Measurements from ENCODE around the gene ST8SIA6. TPM values are rescaled to one million over a fixed set of nuclear protein-coding genes. Genes with fewer than 3 reads are reported as not detected.
A peak's percentile ranks its signal among the peaks of the same experiment; 100 is the strongest.

ST8SIA6 gene
- total and polyA plus RNA-seq, 9 of the 15 experiments (the other 6 are each of a cell fraction or from before 2014, with no cell fraction given) = 0.69 to 6.7 (median 5.0) TPM

- TF ChIP-seq, protein P1, sequence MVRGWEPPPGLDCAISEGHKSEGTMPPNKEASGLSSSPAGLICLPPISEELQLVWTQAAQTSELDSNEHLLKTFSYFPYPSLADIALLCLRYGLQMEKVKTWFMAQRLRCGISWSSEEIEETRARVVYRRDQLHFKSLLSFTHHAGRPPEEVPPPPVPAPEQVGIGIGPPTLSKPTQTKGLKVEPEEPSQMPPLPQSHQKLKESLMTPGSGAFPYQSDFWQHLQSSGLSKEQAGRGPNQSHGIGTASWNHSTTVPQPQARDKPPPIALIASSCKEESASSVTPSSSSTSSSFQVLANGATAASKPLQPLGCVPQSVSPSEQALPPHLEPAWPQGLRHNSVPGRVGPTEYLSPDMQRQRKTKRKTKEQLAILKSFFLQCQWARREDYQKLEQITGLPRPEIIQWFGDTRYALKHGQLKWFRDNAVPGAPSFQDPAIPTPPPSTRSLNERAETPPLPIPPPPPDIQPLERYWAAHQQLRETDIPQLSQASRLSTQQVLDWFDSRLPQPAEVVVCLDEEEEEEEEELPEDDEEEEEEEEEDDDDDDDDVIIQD (CRISPR knock-in tag; IDR thresholded peaks at IDR 0.05) = no peak
Observed at GRCh38 chr10:17454161-17455014, at the start of gene ST8SIA6 (continued).

DNA sequence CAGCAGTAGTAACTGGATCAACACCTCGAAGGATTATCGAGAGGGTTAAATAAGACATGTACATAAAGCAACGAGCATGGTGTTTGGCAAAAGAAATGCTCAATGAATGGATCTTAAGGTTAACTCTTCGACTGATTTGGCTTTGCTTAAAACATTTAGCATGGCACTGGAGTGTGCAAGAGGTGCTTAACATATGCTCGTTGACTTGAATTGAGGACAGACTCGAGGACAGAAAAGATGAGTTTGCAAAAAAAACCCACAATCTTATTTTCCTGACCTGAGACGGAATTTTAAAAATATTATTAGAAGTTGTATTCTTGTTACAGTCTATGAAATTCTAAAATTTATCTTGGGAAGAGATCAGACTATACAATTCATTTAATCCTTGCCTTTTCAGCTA is 49.4 kb upstream of the ST8SIA6 start:
- no peaks in the 10 kb centered on the region for H3K9me1 ChIP-seq (ENCODE audit: control insufficient read depth, insufficient read depth, low read length)
- ATAC-seq = peak; percentile 13; the same call in 1 of the 3 replicates
- peaks cover 10 to 43% of the 10 kb centered on the region in 2 experiments for H3K4me1 ChIP-seq (replicated peaks in 1 of 2; ENCODE audit: control insufficient read depth in 2 of 2, insufficient read depth in 2 of 2, low read length in 2 of 2)
- H3K9me3 ChIP-seq (replicated peaks; ENCODE audit: control insufficient read depth, insufficient read depth, low read depth, low read length) = 0 out of 2 replicates have a peak, but pooled peaks cover 2% of the 10 kb centered on the region
- H3K36me3 ChIP-seq (ENCODE audit: control insufficient read depth, insufficient read depth, low read length) = peaks cover 11% of the 10 kb centered on the region; the same call in 2 of the 3 replicates
- peak overlapping the region in 1 of 2 experiments; percentile 44; a peak in 2 of 4 replicates for H3K9ac ChIP-seq (ENCODE audit: insufficient read depth in 1 of 2, low read depth in 2 of 2, low read length in 2 of 2)
- H2AFZ ChIP-seq (ENCODE audit: low read depth, low read length) = peak overlapping the region; percentile 64
- no peaks in the 10 kb centered on the region for H3K27me3 ChIP-seq (ENCODE audit: control insufficient read depth in 2 of 2, insufficient read depth in 2 of 2, low read length in 2 of 2)
- intact Hi-C loops (cut with micrococcal nuclease) = no loop called here
- no TSS peak for BruUV-seq (replicated peaks)
- peak overlapping the region; percentile 47; the same call in 1 of the 3 replicates for H3K27ac ChIP-seq (ENCODE audit: extremely low read depth, low read depth, low read length)
- no peak overlapping the region for H3K4me3 ChIP-seq
- no peaks in the 10 kb centered on the region for H4K20me1 ChIP-seq (replicated peaks; ENCODE audit: control insufficient read depth, insufficient read depth, low read length)
- peak in 1 of 4 experiments; percentile 23 for DNase-seq (ENCODE audit: extremely low read depth in 1 of 4, low spot score in 3 of 4)
- H3K4me2 ChIP-seq (ENCODE audit: insufficient read depth, low read length) = 0 out of 2 replicates have a peak overlapping the region, but pooled peaks have one; percentile 16
- peaks cover 15% of the 10 kb centered on the region; the same call in 2 of the 3 replicates for H3K79me2 ChIP-seq (ENCODE audit: control insufficient read depth, insufficient read depth, low read length)
- in situ Hi-C loops (cut with MboI) = no loop called here
- ChIA-PET POLR2A (interaction anchor here (1.2 to 1.5 kb wide), 2 partner anchors 13 to 52 kb away, joined by 5 read pairs; no protein-coding TSS in a partner anchor), CTCF (ENCODE audit: low intra/inter-chr PET ratio) (no interaction called here)
- 20% methylated on average over 7 of the region's 7 CpGs for WGBS (ENCODE audit: insufficient coverage, low coverage, missing lambda C conversion rate)
- FAIRE-seq = no peak
- TF ChIP-seq PYGO2 (tag; IDR thresholded peaks at IDR 0.05) = no peak
- TF ChIP-seq, protein P2, sequence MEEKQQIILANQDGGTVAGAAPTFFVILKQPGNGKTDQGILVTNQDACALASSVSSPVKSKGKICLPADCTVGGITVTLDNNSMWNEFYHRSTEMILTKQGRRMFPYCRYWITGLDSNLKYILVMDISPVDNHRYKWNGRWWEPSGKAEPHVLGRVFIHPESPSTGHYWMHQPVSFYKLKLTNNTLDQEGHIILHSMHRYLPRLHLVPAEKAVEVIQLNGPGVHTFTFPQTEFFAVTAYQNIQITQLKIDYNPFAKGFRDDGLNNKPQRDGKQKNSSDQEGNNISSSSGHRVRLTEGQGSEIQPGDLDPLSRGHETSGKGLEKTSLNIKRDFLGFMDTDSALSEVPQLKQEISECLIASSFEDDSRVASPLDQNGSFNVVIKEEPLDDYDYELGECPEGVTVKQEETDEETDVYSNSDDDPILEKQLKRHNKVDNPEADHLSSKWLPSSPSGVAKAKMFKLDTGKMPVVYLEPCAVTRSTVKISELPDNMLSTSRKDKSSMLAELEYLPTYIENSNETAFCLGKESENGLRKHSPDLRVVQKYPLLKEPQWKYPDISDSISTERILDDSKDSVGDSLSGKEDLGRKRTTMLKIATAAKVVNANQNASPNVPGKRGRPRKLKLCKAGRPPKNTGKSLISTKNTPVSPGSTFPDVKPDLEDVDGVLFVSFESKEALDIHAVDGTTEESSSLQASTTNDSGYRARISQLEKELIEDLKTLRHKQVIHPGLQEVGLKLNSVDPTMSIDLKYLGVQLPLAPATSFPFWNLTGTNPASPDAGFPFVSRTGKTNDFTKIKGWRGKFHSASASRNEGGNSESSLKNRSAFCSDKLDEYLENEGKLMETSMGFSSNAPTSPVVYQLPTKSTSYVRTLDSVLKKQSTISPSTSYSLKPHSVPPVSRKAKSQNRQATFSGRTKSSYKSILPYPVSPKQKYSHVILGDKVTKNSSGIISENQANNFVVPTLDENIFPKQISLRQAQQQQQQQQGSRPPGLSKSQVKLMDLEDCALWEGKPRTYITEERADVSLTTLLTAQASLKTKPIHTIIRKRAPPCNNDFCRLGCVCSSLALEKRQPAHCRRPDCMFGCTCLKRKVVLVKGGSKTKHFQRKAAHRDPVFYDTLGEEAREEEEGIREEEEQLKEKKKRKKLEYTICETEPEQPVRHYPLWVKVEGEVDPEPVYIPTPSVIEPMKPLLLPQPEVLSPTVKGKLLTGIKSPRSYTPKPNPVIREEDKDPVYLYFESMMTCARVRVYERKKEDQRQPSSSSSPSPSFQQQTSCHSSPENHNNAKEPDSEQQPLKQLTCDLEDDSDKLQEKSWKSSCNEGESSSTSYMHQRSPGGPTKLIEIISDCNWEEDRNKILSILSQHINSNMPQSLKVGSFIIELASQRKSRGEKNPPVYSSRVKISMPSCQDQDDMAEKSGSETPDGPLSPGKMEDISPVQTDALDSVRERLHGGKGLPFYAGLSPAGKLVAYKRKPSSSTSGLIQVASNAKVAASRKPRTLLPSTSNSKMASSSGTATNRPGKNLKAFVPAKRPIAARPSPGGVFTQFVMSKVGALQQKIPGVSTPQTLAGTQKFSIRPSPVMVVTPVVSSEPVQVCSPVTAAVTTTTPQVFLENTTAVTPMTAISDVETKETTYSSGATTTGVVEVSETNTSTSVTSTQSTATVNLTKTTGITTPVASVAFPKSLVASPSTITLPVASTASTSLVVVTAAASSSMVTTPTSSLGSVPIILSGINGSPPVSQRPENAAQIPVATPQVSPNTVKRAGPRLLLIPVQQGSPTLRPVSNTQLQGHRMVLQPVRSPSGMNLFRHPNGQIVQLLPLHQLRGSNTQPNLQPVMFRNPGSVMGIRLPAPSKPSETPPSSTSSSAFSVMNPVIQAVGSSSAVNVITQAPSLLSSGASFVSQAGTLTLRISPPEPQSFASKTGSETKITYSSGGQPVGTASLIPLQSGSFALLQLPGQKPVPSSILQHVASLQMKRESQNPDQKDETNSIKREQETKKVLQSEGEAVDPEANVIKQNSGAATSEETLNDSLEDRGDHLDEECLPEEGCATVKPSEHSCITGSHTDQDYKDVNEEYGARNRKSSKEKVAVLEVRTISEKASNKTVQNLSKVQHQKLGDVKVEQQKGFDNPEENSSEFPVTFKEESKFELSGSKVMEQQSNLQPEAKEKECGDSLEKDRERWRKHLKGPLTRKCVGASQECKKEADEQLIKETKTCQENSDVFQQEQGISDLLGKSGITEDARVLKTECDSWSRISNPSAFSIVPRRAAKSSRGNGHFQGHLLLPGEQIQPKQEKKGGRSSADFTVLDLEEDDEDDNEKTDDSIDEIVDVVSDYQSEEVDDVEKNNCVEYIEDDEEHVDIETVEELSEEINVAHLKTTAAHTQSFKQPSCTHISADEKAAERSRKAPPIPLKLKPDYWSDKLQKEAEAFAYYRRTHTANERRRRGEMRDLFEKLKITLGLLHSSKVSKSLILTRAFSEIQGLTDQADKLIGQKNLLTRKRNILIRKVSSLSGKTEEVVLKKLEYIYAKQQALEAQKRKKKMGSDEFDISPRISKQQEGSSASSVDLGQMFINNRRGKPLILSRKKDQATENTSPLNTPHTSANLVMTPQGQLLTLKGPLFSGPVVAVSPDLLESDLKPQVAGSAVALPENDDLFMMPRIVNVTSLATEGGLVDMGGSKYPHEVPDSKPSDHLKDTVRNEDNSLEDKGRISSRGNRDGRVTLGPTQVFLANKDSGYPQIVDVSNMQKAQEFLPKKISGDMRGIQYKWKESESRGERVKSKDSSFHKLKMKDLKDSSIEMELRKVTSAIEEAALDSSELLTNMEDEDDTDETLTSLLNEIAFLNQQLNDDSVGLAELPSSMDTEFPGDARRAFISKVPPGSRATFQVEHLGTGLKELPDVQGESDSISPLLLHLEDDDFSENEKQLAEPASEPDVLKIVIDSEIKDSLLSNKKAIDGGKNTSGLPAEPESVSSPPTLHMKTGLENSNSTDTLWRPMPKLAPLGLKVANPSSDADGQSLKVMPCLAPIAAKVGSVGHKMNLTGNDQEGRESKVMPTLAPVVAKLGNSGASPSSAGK (IDR thresholded peaks at IDR 0.05) = peak; percentile 80
- TF ChIP-seq ZNF316 (IDR thresholded peaks at IDR 0.05) = peak; percentile 93
- no peak for TF ChIP-seq U2AF2 (optimal IDR thresholded peaks at IDR 0.05; ENCODE audit: low read depth, low read length)
- peak; percentile 81 for TF ChIP-seq MAFG (tag; conservative IDR thresholded peaks at IDR 0.05)

Measured in K562 (cell line).